Measurements from ENCODE around the gene FRK.
"Not testable (repeated sequence)": the region's sequence is repeated elsewhere in the genome, so short reads cannot be mapped to it uniquely, and the experiment has no call there.

Gene FRK

GRCh38 chr6:116074732-116075390 lies 14.2 kb upstream of the FRK start:
- ATAC-seq (no peak), DNase-seq (no peak)

DNA sequence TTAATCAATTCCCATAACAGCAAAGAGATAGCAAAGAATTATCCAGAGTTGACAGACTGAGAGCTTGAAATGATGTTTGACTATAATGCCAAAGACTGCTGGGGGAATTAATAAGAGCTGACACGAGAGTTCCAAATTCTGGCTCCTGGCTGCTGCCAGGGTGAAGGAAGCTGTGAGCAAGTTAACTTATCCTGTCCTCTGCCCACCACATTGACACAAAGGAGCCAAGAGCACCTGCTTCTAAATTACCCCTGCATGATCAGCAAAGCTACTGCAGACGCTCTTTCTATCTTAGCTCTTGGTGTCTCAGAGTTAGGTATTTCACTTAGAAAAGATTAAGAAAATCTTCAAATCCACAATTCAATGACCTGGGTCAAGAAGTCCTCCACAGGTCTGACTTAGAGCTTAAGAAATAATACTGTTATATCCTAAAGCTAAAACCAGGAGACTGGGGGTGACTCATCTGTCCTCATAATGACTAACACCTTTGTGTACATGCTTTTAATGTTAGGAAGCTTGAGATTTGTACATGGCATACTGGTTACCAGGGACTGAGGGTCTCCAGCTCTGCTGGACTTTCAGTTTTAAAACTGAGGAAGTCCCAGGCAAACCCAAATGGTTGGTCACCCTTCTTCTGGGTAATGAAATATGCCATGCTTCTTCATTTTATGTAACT lies 13.2 kb upstream of the FRK start:
- ATAC-seq (no peak), DNase-seq (no peak)

GRCh38 chr6:116072368-116072767 lies 11.7 kb upstream of the FRK start:
- DNase-seq (no peak), ATAC-seq (no peak)

GRCh38 chr6:116070616-116071389 lies 10.1 kb upstream of the FRK start:
- DNase-seq = no peak
- no peak for ATAC-seq

DNA sequence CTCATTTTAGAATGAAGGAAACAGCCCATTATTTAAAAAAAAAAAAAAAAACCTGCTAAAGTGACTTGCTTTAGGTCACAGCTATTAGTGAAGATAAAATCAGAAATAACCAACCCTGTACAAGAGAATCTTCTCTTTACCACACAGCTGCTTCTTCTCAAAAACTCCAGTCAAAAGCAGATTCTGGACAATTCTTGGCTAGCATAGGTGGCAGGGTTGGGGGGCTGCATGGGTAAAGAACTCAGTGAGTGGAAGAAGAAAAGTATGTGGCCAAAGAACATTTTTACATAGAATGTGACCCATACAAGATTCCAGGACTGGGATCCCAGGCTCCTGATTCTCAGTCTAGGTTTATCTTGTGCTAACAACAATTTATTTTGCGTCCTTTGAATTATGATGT lies 9.4 kb upstream of the FRK start:
- DNase-seq = no peak
- no peak for ATAC-seq

GRCh38 chr6:116066789-116067188 lies 6.1 kb upstream of the FRK start:
- ATAC-seq = no peak
- DNase-seq = no peak

GRCh38 chr6:116064666-116065065 lies 4.0 kb upstream of the FRK start:
- DNase-seq = no peak
- ATAC-seq = no peak

GRCh38 chr6:116062496-116062895 lies 1.8 kb upstream of the FRK start:
- ATAC-seq (no peak), DNase-seq (no peak)

- no peak for DNase-seq
These were observed 749 bp downstream of the FRK start for GRCh38 chr6:116059713-116060571.

DNA sequence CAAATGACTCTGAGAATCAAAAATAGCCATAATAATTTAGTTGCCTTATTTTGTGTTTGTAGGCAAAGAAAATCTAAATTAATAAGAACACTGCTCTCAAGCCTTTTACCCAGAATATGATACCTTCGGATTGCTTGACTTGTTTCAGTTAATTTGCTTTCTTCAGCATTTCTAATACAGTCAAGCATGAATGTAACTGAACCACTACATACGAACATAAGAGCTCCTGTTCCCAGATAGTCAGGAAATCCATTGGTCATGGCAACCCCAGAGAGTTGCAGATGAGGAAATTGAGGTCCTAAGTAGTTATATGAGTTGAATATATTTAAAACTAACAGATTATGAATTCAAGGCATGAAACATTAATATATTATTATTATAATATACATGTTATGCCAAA lies 2.9 kb downstream of the FRK start:
- no peak for DNase-seq
- no peak for ATAC-seq

More at GRCh38 chr6:116059713-116060571, 749 bp downstream of the FRK start:
- ATAC-seq = no peak

DNA sequence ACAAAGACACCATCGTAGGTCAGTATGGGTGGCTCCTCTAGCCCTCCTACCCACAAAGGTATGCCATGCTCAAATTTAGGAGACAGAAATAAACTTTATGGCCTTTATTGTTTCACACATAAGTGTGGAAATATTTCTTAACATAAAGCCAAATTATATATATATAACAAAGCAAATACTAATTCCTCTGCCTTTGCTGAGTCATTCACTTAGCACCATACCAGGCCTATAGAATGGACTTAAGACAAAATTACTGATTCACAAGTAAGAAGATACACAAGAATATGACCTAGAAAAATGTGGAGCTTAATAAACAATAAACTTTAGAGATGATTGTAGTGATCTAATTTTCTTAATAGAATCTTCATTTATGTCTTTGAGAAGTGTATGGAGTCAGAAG lies 5.2 kb downstream of the FRK start:
- DNase-seq (no peak), ATAC-seq (no peak)

DNA sequence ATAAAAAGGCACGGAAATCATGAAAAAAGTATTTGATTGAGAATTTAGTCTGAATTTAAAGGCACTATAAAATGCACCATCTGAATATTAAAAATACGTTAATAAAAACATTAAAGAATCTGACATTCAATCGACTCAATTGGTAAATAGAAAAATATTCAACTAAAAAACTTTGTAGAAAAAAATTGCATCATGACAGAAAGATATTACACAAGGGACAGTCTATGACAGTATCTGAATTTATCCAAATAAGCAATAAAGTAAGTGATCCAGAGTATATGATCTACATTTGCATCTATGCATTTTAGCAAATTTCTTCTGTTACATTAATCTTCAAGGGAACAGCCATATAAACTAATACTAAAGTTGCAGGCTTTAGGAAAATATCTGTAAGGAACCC lies 9.4 kb downstream of the FRK start:
- ATAC-seq (no peak), DNase-seq (no peak)

- DNase-seq = no peak
- ATAC-seq = no peak
These were observed 10.0 kb downstream of the FRK start for GRCh38 chr6:116050737-116051136.

- no peak for DNase-seq
- no peak for ATAC-seq
These were observed 11.4 kb downstream of the FRK start for GRCh38 chr6:116049321-116049720.

DNA sequence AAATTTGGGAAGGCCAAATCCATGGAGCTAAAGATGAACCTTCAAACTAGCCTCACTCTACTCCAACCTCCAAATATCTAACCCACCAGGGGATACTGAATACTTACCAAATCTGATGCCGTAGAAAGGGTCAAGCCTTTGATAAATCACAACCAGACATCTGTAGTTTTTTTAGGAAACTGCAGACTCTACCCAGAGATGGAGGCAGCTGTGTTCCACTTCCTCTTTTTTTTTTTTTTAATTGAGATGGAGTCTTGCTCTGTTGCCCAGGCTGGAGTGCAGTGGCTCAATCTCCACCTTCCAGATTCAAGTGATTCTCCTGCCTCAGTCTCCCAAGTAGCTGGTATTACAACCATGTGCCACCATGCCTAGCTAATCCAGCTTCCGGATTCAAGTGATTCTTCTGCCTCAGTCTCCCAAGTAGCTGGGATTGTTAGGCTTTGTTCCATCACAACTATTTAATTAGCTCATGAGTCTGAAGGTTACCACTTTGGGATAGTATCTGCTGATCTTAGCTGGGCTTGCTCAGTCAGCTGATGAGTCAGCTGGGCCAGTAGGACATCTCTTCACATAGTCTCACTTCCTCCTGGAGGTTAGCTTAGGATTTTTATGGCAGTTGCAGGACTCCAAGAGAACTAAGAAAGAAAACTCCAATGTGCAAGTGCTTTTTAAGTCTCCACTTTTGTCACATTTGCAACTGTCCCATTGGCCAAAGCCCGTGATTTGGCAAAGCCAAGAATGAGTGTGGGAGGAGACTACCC lies 13.3 kb downstream of the FRK start:
- no peak for ATAC-seq
- DNase-seq = no peak

- DNase-seq = no peak
- ATAC-seq = no peak
These were observed 14.0 kb downstream of the FRK start for GRCh38 chr6:116046737-116047136.

GRCh38 chr6:116046272-116046671 lies 14.4 kb downstream of the FRK start:
- not testable (repeated sequence) for ATAC-seq, DNase-seq

DNA sequence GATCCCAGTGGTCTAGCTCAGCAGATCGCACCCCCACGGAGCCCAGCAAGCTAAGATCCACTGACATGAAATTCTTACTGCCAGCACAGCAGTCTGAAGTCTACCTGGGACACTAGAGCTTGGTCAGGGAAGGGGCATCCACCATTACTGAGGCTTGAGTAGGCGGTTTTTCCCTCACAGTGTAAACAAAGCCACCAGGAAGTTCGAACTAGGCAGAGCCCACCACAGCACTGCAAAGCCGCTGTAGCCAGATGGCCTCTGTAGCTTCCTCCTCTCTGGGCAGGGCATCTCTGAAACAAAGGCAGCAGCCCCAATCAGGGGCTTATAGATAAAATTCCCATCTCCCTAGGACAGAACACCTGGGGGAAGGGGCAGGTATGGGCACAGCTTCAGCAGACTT lies 18.8 kb downstream of the FRK start:
- ATAC-seq (no peak), DNase-seq (no peak)

GRCh38 chr6:116040993-116041392 lies 19.7 kb downstream of the FRK start:
- DNase-seq = no peak
- ATAC-seq = no peak

GRCh38 chr6:116036885-116037284 lies 23.8 kb downstream of the FRK start:
- DNase-seq (no peak), ATAC-seq (no peak)

DNA sequence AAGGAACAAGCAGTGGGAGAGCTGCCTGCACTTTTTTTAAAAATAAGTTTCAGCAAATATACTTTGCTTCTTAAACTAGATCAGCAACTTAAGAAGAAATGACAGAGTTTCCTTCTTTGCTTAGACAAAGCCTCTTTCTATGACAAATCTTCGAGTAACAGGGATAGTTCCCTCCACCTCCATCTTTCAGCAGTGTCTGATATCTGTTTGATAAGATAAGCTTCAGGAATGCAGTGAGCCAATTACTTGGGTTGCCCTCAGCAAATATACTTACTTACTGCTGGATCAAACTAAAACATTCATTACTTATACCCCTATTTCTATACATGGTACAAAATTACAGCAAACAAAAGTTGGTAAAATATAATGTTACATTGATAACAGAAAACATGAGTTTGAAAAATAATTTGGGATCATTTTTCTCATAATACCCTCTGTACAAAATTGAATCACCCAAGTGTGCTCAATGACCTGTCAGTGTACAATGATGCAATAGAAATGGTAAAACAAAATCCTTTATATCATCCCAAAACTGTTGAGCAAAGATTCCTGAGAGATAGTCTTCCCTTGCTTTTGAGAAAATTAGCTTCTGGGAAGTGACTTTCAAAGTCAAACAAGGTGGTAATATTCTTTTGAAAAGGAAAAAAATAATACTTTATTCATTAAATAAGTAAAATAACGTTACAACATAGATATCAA lies 24.5 kb downstream of the FRK start:
- no peak for DNase-seq
- no peak for ATAC-seq

Data from stimulated activated naive CD8-positive, alpha-beta T cell treated with anti-CD3 and anti-CD28 coated beads, Interleukin-15, Interleukin-2, amounts not matched to agents 100 U/mL and 50 U/mL, for 24 hours (primary cell).